ENCODE measurements around the gene LGR5. TPM values are rescaled to one million over a fixed set of nuclear protein-coding genes. Genes with fewer than 3 reads are reported as not detected.

LGR5 gene
- total RNA-seq, 1 experiment from 2014 or later: 0.17 TPM

GRCh38 chr12:71469258-71469750 lies 29.7 kb downstream of the LGR5 start:
- ChIA-PET POLR2A (no interaction called here), CTCF (interaction anchor here (1.0 kb wide), 1 partner anchor 168 kb away, joined by 3 read pairs; no protein-coding TSS in a partner anchor)
- H3K4me3 Mint-ChIP-seq: no peak overlapping the region
- H3K4me1 Mint-ChIP-seq: peaks cover 9% of the 10 kb centered on the region
- no peaks in the 10 kb centered on the region for H3K36me3 Mint-ChIP-seq
- ATAC-seq (peak; percentile 74), DNase-seq (ENCODE audit: low spot score) (peak; percentile 12)
- H3K9me3 Mint-ChIP-seq: no peaks in the 10 kb centered on the region
- H3K27ac Mint-ChIP-seq: no peak overlapping the region
- no peaks in the 10 kb centered on the region for H3K27me3 Mint-ChIP-seq (ENCODE audit: low read depth)
- TF ChIP-seq ATF6 (CRISPR knock-in tag; IDR thresholded peaks at IDR 0.05) (no peak), HMGXB4 (CRISPR knock-in tag; IDR thresholded peaks at IDR 0.05) (no peak), ZNF232 (CRISPR knock-in tag; IDR thresholded peaks at IDR 0.05) (no peak), NR2C2 (CRISPR knock-in tag; IDR thresholded peaks at IDR 0.05) (no peak), ARID4B (CRISPR knock-in tag; IDR thresholded peaks at IDR 0.05; ENCODE audit: borderline replicate concordance) (no peak)

GRCh38 chr12:71472441-71472911 lies 32.9 kb downstream of the LGR5 start:
- Mint-ChIP-seq H3K27ac (no peak overlapping the region), H3K4me3 (no peak overlapping the region), H3K9me3 (no peaks in the 10 kb centered on the region), H3K4me1 (peaks cover 5% of the 10 kb centered on the region), H3K27me3 (ENCODE audit: low read depth) (no peaks in the 10 kb centered on the region), H3K36me3 (no peaks in the 10 kb centered on the region)
- POLR2A ChIA-PET: no interaction called here
- DNase-seq (ENCODE audit: low spot score) (no peak), ATAC-seq (no peak)
- CTCF ChIA-PET: no interaction called here
- no peak for TF ChIP-seq ZNF232 (CRISPR knock-in tag; IDR thresholded peaks at IDR 0.05)
- TF ChIP-seq PREB (CRISPR knock-in tag; IDR thresholded peaks at IDR 0.05; ENCODE audit: borderline replicate concordance): no peak
- no peak for TF ChIP-seq ZNF396 (CRISPR knock-in tag; IDR thresholded peaks at IDR 0.05; ENCODE audit: borderline replicate concordance)
- TF ChIP-seq CREB1 (CRISPR knock-in tag; IDR thresholded peaks at IDR 0.05): no peak
- TF ChIP-seq KAT7 (CRISPR knock-in tag; IDR thresholded peaks at IDR 0.05; ENCODE audit: borderline replicate concordance): no peak
- TF ChIP-seq AR (CRISPR knock-in tag; IDR thresholded peaks at IDR 0.05): no peak
- no peak for TF ChIP-seq PRDM15 (CRISPR knock-in tag; IDR thresholded peaks at IDR 0.05)
- no peak for TF ChIP-seq GTF2I (CRISPR knock-in tag; conservative IDR thresholded peaks at IDR 0.05)
- no peak for TF ChIP-seq ZSCAN18 (CRISPR knock-in tag; IDR thresholded peaks at IDR 0.05)
- TF ChIP-seq RELA (CRISPR knock-in tag; IDR thresholded peaks at IDR 0.05; ENCODE audit: borderline replicate concordance): no peak
- no peak for TF ChIP-seq ZNF219 (CRISPR knock-in tag; IDR thresholded peaks at IDR 0.05; ENCODE audit: borderline replicate concordance)

All from WTC11 (cell line).